ENCODE measurements around the gene AGBL5.
A peak's percentile ranks its signal among the peaks of the same experiment; 100 is the strongest.
"Not testable (repeated sequence)": the region's sequence is repeated elsewhere in the genome, so short reads cannot be mapped to it uniquely, and the experiment has no call there.

The AGBL5 gene

GRCh38 chr2:27051902-27052645 lies 606 bp downstream of the AGBL5 start:
- peak; percentile 32 for DNase-seq (ENCODE audit: low spot score)

- DNase-seq (ENCODE audit: low spot score): no peak
These were observed 1.9 kb downstream of the AGBL5 start for GRCh38 chr2:27053321-27053720.

- no peak for DNase-seq (ENCODE audit: low spot score)
These were observed 2.3 kb downstream of the AGBL5 start for GRCh38 chr2:27053776-27054175.

GRCh38 chr2:27054721-27055120 lies 3.3 kb downstream of the AGBL5 start:
- DNase-seq (ENCODE audit: low spot score): no peak

GRCh38 chr2:27057184-27057583 lies 5.7 kb downstream of the AGBL5 start:
- no peak for DNase-seq (ENCODE audit: low spot score)

GRCh38 chr2:27058210-27058609 lies 6.7 kb downstream of the AGBL5 start:
- DNase-seq (ENCODE audit: low spot score): no peak

- no peak for DNase-seq (ENCODE audit: low spot score)
These were observed 7.8 kb downstream of the AGBL5 start for GRCh38 chr2:27059141-27059820.

GRCh38 chr2:27060323-27060722 lies 8.9 kb downstream of the AGBL5 start:
- DNase-seq (ENCODE audit: low spot score): no peak

GRCh38 chr2:27065128-27065527 lies 13.7 kb downstream of the AGBL5 start:
- DNase-seq (ENCODE audit: low spot score): no peak

GRCh38 chr2:27067385-27067784 lies 15.9 kb downstream of the AGBL5 start:
- DNase-seq (ENCODE audit: low spot score): no peak

- DNase-seq (ENCODE audit: low spot score): no peak
These were observed 18.0 kb downstream of the AGBL5 start for GRCh38 chr2:27069436-27069835.

- DNase-seq (ENCODE audit: low spot score): no peak
These were observed 18.6 kb downstream of the AGBL5 start for GRCh38 chr2:27069961-27070618.

GRCh38 chr2:27070653-27071276 lies 19.3 kb downstream of the AGBL5 start:
- DNase-seq (ENCODE audit: low spot score): no peak

GRCh38 chr2:27071277-27071989 lies 20.0 kb downstream of the AGBL5 start, which contains the start of gene OST4:
OST4 (minus strand) TSS chr2:27071654.
- peak; percentile 88 for DNase-seq (ENCODE audit: low spot score)

GRCh38 chr2:27071990-27072830 lies 20.7 kb downstream of the AGBL5 start:
- peak; percentile 18 for DNase-seq (ENCODE audit: low spot score)

- DNase-seq (ENCODE audit: low spot score): no peak
These were observed 21.5 kb downstream of the AGBL5 start for GRCh38 chr2:27072920-27073319.

GRCh38 chr2:27073782-27074181 lies 22.3 kb downstream of the AGBL5 start:
- no peak for DNase-seq (ENCODE audit: low spot score)

GRCh38 chr2:27074738-27075565 lies 23.5 kb downstream of the AGBL5 start:
- DNase-seq (ENCODE audit: low spot score): peak; percentile 68

- DNase-seq (ENCODE audit: low spot score): not testable (repeated sequence)
These were observed 24.1 kb downstream of the AGBL5 start for GRCh38 chr2:27075566-27075871.

- no peak for DNase-seq (ENCODE audit: low spot score)
These were observed 24.9 kb downstream of the AGBL5 start for GRCh38 chr2:27076323-27076722.
